ENCODE data around the gene ACOX2.
"Not testable (repeated sequence)": the region's sequence is repeated elsewhere in the genome, so short reads cannot be mapped to it uniquely, and the experiment has no call there.

The ACOX2 gene

GRCh38 chr3:58531555-58531954 lies 5.4 kb downstream of the ACOX2 start:
- no peak overlapping the region for H3K4me3 ChIP-seq (ENCODE audit: low read length)
- H3K36me3 ChIP-seq (ENCODE audit: insufficient read depth, low read length): no peaks in the 10 kb centered on the region
- peaks cover 19% of the 10 kb centered on the region for H3K4me1 ChIP-seq (ENCODE audit: control insufficient read depth, insufficient read depth, low read length)

GRCh38 chr3:58530354-58530865 lies 6.6 kb downstream of the ACOX2 start:
- Histone ChIP-seq H3K4me3 (ENCODE audit: low read length) (no peak overlapping the region), H3K4me1 (ENCODE audit: control insufficient read depth, insufficient read depth, low read length) (peaks cover 18% of the 10 kb centered on the region), H3K36me3 (ENCODE audit: insufficient read depth, low read length) (no peaks in the 10 kb centered on the region), H3K4me2 (ENCODE audit: low read length) (no peak overlapping the region), H3K9ac (ENCODE audit: low read depth, low read length) (no peak overlapping the region), H3K9me3 (replicated peaks; ENCODE audit: low read length) (no peaks in the 10 kb centered on the region), H3K27me3 (ENCODE audit: control insufficient read depth, insufficient read depth, low read length) (no peaks in the 10 kb centered on the region)

More at GRCh38 chr3:58531555-58531954, 5.4 kb downstream of the ACOX2 start:
- no peak overlapping the region for H3K4me2 ChIP-seq (ENCODE audit: low read length)
- H3K27me3 ChIP-seq (ENCODE audit: control insufficient read depth, insufficient read depth, low read length): no peaks in the 10 kb centered on the region
- no peaks in the 10 kb centered on the region for H3K9me3 ChIP-seq (replicated peaks; ENCODE audit: low read length)
- H3K9ac ChIP-seq (ENCODE audit: low read depth, low read length): no peak overlapping the region

- Histone ChIP-seq H3K27me3 (ENCODE audit: control insufficient read depth, insufficient read depth, low read length) (no peaks in the 10 kb centered on the region), H3K4me1 (ENCODE audit: control insufficient read depth, insufficient read depth, low read length) (peaks cover 18% of the 10 kb centered on the region), H3K9me3 (replicated peaks; ENCODE audit: low read length) (no peaks in the 10 kb centered on the region), H3K9ac (ENCODE audit: low read depth, low read length) (no peak overlapping the region), H3K36me3 (ENCODE audit: insufficient read depth, low read length) (no peaks in the 10 kb centered on the region), H3K4me3 (ENCODE audit: low read length) (no peak overlapping the region), H3K4me2 (ENCODE audit: low read length) (no peak overlapping the region)
Measured at GRCh38 chr3:58529516-58530353, 7.3 kb downstream of the ACOX2 start.

- H3K36me3 ChIP-seq (ENCODE audit: insufficient read depth, low read length): no peaks in the 10 kb centered on the region
- H3K4me2 ChIP-seq (ENCODE audit: low read length): no peak overlapping the region
- H3K4me1 ChIP-seq (ENCODE audit: control insufficient read depth, insufficient read depth, low read length): peaks cover 18% of the 10 kb centered on the region
- no peaks in the 10 kb centered on the region for H3K27me3 ChIP-seq (ENCODE audit: control insufficient read depth, insufficient read depth, low read length)
- H3K9me3 ChIP-seq (replicated peaks; ENCODE audit: low read length): no peaks in the 10 kb centered on the region
- H3K9ac ChIP-seq (ENCODE audit: low read depth, low read length): no peak overlapping the region
- H3K4me3 ChIP-seq (ENCODE audit: low read length): no peak overlapping the region
Measured at GRCh38 chr3:58528629-58529028, 8.4 kb downstream of the ACOX2 start.

GRCh38 chr3:58527440-58527839 lies 9.6 kb downstream of the ACOX2 start:
- peaks cover 18% of the 10 kb centered on the region for H3K4me1 ChIP-seq (ENCODE audit: control insufficient read depth, insufficient read depth, low read length)
- H3K36me3 ChIP-seq (ENCODE audit: insufficient read depth, low read length); H3K9me3 ChIP-seq (replicated peaks; ENCODE audit: low read length); H3K27me3 ChIP-seq (ENCODE audit: control insufficient read depth, insufficient read depth, low read length); H3K4me3 ChIP-seq (ENCODE audit: low read length); H3K9ac ChIP-seq (ENCODE audit: low read depth, low read length); H3K4me2 ChIP-seq (ENCODE audit: low read length): not testable (repeated sequence)

GRCh38 chr3:58526515-58526957 lies 10.5 kb downstream of the ACOX2 start:
- Histone ChIP-seq H3K36me3 (ENCODE audit: insufficient read depth, low read length) (no peaks in the 10 kb centered on the region), H3K9me3 (replicated peaks; ENCODE audit: low read length) (no peaks in the 10 kb centered on the region), H3K4me1 (ENCODE audit: control insufficient read depth, insufficient read depth, low read length) (peaks cover 18% of the 10 kb centered on the region), H3K4me3 (ENCODE audit: low read length) (no peak overlapping the region), H3K27me3 (ENCODE audit: control insufficient read depth, insufficient read depth, low read length) (no peaks in the 10 kb centered on the region), H3K9ac (ENCODE audit: low read depth, low read length) (no peak overlapping the region), H3K4me2 (ENCODE audit: low read length) (peak overlapping the region; percentile 27)

- H3K36me3 ChIP-seq (ENCODE audit: insufficient read depth, low read length): no peaks in the 10 kb centered on the region
- no peak overlapping the region for H3K4me2 ChIP-seq (ENCODE audit: low read length)
- no peaks in the 10 kb centered on the region for H3K27me3 ChIP-seq (ENCODE audit: control insufficient read depth, insufficient read depth, low read length)
- peaks cover 18% of the 10 kb centered on the region for H3K4me1 ChIP-seq (ENCODE audit: control insufficient read depth, insufficient read depth, low read length)
- H3K4me3 ChIP-seq (ENCODE audit: low read length): no peak overlapping the region
- no peak overlapping the region for H3K9ac ChIP-seq (ENCODE audit: low read depth, low read length)
- no peaks in the 10 kb centered on the region for H3K9me3 ChIP-seq (replicated peaks; ENCODE audit: low read length)
Measured at GRCh38 chr3:58524326-58524888, 12.6 kb downstream of the ACOX2 start.

- Histone ChIP-seq H3K4me3 (ENCODE audit: low read length) (no peak overlapping the region), H3K4me1 (ENCODE audit: control insufficient read depth, insufficient read depth, low read length) (peaks cover 11% of the 10 kb centered on the region), H3K36me3 (ENCODE audit: insufficient read depth, low read length) (no peaks in the 10 kb centered on the region), H3K9me3 (replicated peaks; ENCODE audit: low read length) (no peaks in the 10 kb centered on the region), H3K4me2 (ENCODE audit: low read length) (no peak overlapping the region), H3K9ac (ENCODE audit: low read depth, low read length) (no peak overlapping the region), H3K27me3 (ENCODE audit: control insufficient read depth, insufficient read depth, low read length) (no peaks in the 10 kb centered on the region)
Measured at GRCh38 chr3:58522759-58523425, 14.1 kb downstream of the ACOX2 start.

GRCh38 chr3:58521917-58522631 lies 14.9 kb downstream of the ACOX2 start:
- H3K36me3 ChIP-seq (ENCODE audit: insufficient read depth, low read length): no peaks in the 10 kb centered on the region
- no peak overlapping the region for H3K9ac ChIP-seq (ENCODE audit: low read depth, low read length)
- no peaks in the 10 kb centered on the region for H3K9me3 ChIP-seq (replicated peaks; ENCODE audit: low read length)
- H3K4me1 ChIP-seq (ENCODE audit: control insufficient read depth, insufficient read depth, low read length): peaks cover 11% of the 10 kb centered on the region
- no peak overlapping the region for H3K4me3 ChIP-seq (ENCODE audit: low read length)
- H3K4me2 ChIP-seq (ENCODE audit: low read length): no peak overlapping the region
- no peaks in the 10 kb centered on the region for H3K27me3 ChIP-seq (ENCODE audit: control insufficient read depth, insufficient read depth, low read length)

GRCh38 chr3:58521336-58521670 lies 15.7 kb downstream of the ACOX2 start:
- Histone ChIP-seq H3K27me3 (ENCODE audit: control insufficient read depth, insufficient read depth, low read length) (no peaks in the 10 kb centered on the region), H3K36me3 (ENCODE audit: insufficient read depth, low read length) (no peaks in the 10 kb centered on the region), H3K4me1 (ENCODE audit: control insufficient read depth, insufficient read depth, low read length) (peaks cover 6% of the 10 kb centered on the region), H3K9me3 (replicated peaks; ENCODE audit: low read length) (no peaks in the 10 kb centered on the region), H3K4me2 (ENCODE audit: low read length) (no peak overlapping the region), H3K9ac (ENCODE audit: low read depth, low read length) (no peak overlapping the region), H3K4me3 (ENCODE audit: low read length) (no peak overlapping the region)

Data from skeletal muscle satellite cell (primary cell).